ENCODE data around the gene CACNA1C.

CACNA1C gene

GRCh38 chr12:2333491-2334195 is 280.9 kb downstream of the CACNA1C start:
- H3K36me3 ChIP-seq (ENCODE audit: control insufficient read depth, insufficient read depth, low read length): no peaks in the 10 kb centered on the region
- no peaks in the 10 kb centered on the region for H3K9me3 ChIP-seq (ENCODE audit: control insufficient read depth, low read length)
- H3K27ac ChIP-seq (ENCODE audit: insufficient read depth, low read depth, low read length, poor library complexity, severe bottlenecking): no peak overlapping the region
- no peak overlapping the region for H3K4me3 ChIP-seq (ENCODE audit: insufficient read depth, low read depth, low read length)
- no peaks in the 10 kb centered on the region for H3K27me3 ChIP-seq (ENCODE audit: control insufficient read depth, insufficient read depth, low read length, poor library complexity, severe bottlenecking)
- 62 to 67% methylated on average over 7 of the region's 7 CpGs for WGBS, 2 experiments
- H3K4me1 ChIP-seq (ENCODE audit: control insufficient read depth, insufficient read depth, low read length): peaks cover 10% of the 10 kb centered on the region

DNA sequence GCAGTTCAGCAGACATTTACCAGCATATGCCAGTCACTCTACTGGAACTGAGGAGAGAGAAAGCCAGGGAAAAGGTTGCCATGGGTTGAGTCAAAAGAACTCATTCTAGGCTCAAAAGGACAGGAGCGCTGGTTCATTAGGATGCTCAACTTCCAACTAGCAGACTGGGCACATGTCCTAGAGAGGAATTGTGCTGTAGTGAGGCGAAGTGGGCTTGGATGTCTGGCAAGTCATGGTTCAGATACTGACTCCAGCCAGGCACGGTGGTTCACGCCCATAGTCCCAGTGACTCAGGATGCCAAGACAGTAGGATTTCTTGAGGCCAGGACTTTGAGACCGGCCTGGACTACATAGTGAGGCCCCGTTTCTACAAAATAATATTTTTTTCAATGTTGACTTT is 281.5 kb downstream of the CACNA1C start:
- H3K27ac ChIP-seq (ENCODE audit: insufficient read depth, low read depth, low read length, poor library complexity, severe bottlenecking): no peak overlapping the region
- H3K9me3 ChIP-seq (ENCODE audit: control insufficient read depth, low read length): no peaks in the 10 kb centered on the region
- H3K4me3 ChIP-seq (ENCODE audit: insufficient read depth, low read depth, low read length): no peak overlapping the region
- no peaks in the 10 kb centered on the region for H3K27me3 ChIP-seq (ENCODE audit: control insufficient read depth, insufficient read depth, low read length, poor library complexity, severe bottlenecking)
- no peaks in the 10 kb centered on the region for H3K36me3 ChIP-seq (ENCODE audit: control insufficient read depth, insufficient read depth, low read length)
- H3K4me1 ChIP-seq (ENCODE audit: control insufficient read depth, insufficient read depth, low read length): peaks cover 10% of the 10 kb centered on the region
- 94% methylated on average over 6 of the region's 6 CpGs for WGBS, 2 experiments

DNA sequence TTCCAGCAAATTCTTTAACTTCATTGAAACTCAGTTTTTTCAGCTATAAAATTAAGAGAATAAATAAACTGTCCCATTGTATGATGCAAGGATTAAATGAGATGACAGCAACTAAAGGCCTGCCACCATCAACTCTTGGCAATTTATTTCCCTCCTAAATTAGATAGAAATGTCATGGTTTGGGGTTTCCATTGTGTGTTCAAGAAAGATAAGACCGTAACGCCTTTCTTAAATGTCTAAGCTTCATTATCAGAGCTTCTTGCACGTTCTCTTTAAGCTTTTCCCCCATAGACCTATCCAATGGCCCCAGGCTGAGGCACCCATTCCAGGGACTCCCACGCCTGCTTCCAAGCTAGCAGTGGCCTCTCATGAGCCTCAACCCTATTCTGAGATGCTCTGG is 281.9 kb downstream of the CACNA1C start:
- H3K36me3 ChIP-seq (ENCODE audit: control insufficient read depth, insufficient read depth, low read length): no peaks in the 10 kb centered on the region
- peaks cover 10% of the 10 kb centered on the region for H3K4me1 ChIP-seq (ENCODE audit: control insufficient read depth, insufficient read depth, low read length)
- 95 to 96% methylated on average over 4 of the region's 4 CpGs for WGBS, 2 experiments
- H3K4me3 ChIP-seq (ENCODE audit: insufficient read depth, low read depth, low read length): no peak overlapping the region
- H3K27ac ChIP-seq (ENCODE audit: insufficient read depth, low read depth, low read length, poor library complexity, severe bottlenecking): no peak overlapping the region
- no peaks in the 10 kb centered on the region for H3K27me3 ChIP-seq (ENCODE audit: control insufficient read depth, insufficient read depth, low read length, poor library complexity, severe bottlenecking)
- no peaks in the 10 kb centered on the region for H3K9me3 ChIP-seq (ENCODE audit: control insufficient read depth, low read length)

DNA sequence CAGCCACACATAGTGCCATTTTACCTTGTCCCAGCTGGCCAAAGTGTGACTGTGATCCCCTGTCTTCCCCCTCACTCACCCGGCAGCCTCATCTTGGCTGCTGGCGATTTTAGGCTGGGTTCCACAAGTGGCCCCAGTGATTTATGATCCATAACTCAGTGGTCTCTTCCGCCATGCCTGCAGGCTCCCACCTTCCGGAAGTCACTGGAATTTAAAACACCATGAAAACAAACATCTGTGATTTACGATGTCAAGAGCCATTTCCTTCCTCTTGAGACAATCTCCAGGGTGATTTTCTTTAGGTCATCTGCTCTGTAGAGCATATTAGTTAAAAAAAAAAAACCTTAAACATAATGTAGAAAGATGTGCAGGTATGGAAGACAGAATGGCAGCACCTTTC is 282.3 kb downstream of the CACNA1C start:
- Histone ChIP-seq H3K4me1 (ENCODE audit: control insufficient read depth, insufficient read depth, low read length) (peaks cover 10% of the 10 kb centered on the region), H3K36me3 (ENCODE audit: control insufficient read depth, insufficient read depth, low read length) (no peaks in the 10 kb centered on the region), H3K27me3 (ENCODE audit: control insufficient read depth, insufficient read depth, low read length, poor library complexity, severe bottlenecking) (no peaks in the 10 kb centered on the region), H3K27ac (ENCODE audit: insufficient read depth, low read depth, low read length, poor library complexity, severe bottlenecking) (no peak overlapping the region), H3K9me3 (ENCODE audit: control insufficient read depth, low read length) (no peaks in the 10 kb centered on the region), H3K4me3 (ENCODE audit: insufficient read depth, low read depth, low read length) (no peak overlapping the region)
- 93 to 95% methylated on average over 5 of the region's 5 CpGs for WGBS, 2 experiments

- 94 to 99% methylated on average over 3 of the region's 3 CpGs for WGBS, 2 experiments
These were observed 282.7 kb downstream of the CACNA1C start for GRCh38 chr12:2335513-2335912.

DNA sequence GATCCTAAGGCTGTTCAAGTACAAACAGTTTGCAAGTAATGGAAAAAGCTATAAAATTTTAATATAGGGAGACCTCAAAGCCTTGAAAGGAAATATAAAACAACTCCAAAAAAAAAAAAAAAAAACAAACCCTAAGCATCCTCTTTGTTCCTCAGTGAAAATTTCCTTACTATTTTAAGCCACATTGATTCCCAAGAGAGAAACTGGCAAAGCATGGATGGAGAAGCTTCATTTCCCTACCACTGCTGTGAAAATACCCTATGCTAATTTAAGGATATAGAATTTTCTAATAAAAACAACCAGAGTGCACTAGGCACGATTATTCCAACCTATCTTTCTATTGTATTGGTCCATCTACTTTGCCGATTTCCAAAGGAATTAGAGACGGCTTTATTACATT is 283.1 kb downstream of the CACNA1C start:
- H3K4me1 ChIP-seq (ENCODE audit: control insufficient read depth, insufficient read depth, low read length): peaks cover 10% of the 10 kb centered on the region
- WGBS, 2 experiments: 63% methylated on average over 3 of the region's 3 CpGs; no CpG with 5 or more reads in 1 of the 2 experiments
- H3K4me3 ChIP-seq (ENCODE audit: insufficient read depth, low read depth, low read length): no peak overlapping the region
- H3K36me3 ChIP-seq (ENCODE audit: control insufficient read depth, insufficient read depth, low read length): no peaks in the 10 kb centered on the region
- no peak overlapping the region for H3K27ac ChIP-seq (ENCODE audit: insufficient read depth, low read depth, low read length, poor library complexity, severe bottlenecking)
- H3K27me3 ChIP-seq (ENCODE audit: control insufficient read depth, insufficient read depth, low read length, poor library complexity, severe bottlenecking): no peaks in the 10 kb centered on the region
- H3K9me3 ChIP-seq (ENCODE audit: control insufficient read depth, low read length): no peaks in the 10 kb centered on the region

More at GRCh38 chr12:2335513-2335912, 282.7 kb downstream of the CACNA1C start:
- H3K4me1 ChIP-seq (ENCODE audit: control insufficient read depth, insufficient read depth, low read length): peaks cover 10% of the 10 kb centered on the region
- H3K4me3 ChIP-seq (ENCODE audit: insufficient read depth, low read depth, low read length): no peak overlapping the region
- H3K36me3 ChIP-seq (ENCODE audit: control insufficient read depth, insufficient read depth, low read length): no peaks in the 10 kb centered on the region
- no peaks in the 10 kb centered on the region for H3K27me3 ChIP-seq (ENCODE audit: control insufficient read depth, insufficient read depth, low read length, poor library complexity, severe bottlenecking)
- no peak overlapping the region for H3K27ac ChIP-seq (ENCODE audit: insufficient read depth, low read depth, low read length, poor library complexity, severe bottlenecking)
- H3K9me3 ChIP-seq (ENCODE audit: control insufficient read depth, low read length): no peaks in the 10 kb centered on the region

DNA sequence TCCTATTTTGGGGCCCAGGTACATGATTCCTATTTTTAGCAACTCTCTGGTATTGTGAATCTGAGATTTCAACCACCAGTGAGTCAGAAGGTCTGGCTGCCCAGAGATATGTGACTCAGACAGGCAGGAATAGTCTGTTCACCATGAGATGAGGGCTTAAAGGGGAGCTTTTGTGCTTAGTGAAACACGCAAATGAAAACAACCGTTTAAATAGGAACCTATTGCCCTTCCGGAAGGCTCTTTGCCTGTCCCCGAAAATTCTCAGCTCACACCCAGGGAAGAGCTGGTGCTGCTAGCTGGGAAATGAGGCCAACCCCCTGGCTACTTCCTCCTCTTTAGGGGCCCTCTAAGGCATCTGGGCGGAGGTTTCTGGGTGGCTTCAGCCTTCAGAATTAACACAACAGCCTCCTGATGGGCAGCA is 283.6 kb downstream of the CACNA1C start:
- Histone ChIP-seq H3K4me1 (ENCODE audit: control insufficient read depth, insufficient read depth, low read length) (peaks cover 10% of the 10 kb centered on the region), H3K27ac (ENCODE audit: insufficient read depth, low read depth, low read length, poor library complexity, severe bottlenecking) (no peak overlapping the region), H3K36me3 (ENCODE audit: control insufficient read depth, insufficient read depth, low read length) (no peaks in the 10 kb centered on the region), H3K4me3 (ENCODE audit: insufficient read depth, low read depth, low read length) (no peak overlapping the region), H3K9me3 (ENCODE audit: control insufficient read depth, low read length) (no peaks in the 10 kb centered on the region), H3K27me3 (ENCODE audit: control insufficient read depth, insufficient read depth, low read length, poor library complexity, severe bottlenecking) (no peaks in the 10 kb centered on the region)
- WGBS, 2 experiments: 91% methylated on average over 5 of the region's 5 CpGs

- H3K27me3 ChIP-seq (ENCODE audit: control insufficient read depth, insufficient read depth, low read length, poor library complexity, severe bottlenecking): no peaks in the 10 kb centered on the region
- 90 to 94% methylated on average over 11 of the region's 11 CpGs for WGBS, 2 experiments
- H3K27ac ChIP-seq (ENCODE audit: insufficient read depth, low read depth, low read length, poor library complexity, severe bottlenecking): no peak overlapping the region
- H3K4me1 ChIP-seq (ENCODE audit: control insufficient read depth, insufficient read depth, low read length): peaks cover 10% of the 10 kb centered on the region
- H3K36me3 ChIP-seq (ENCODE audit: control insufficient read depth, insufficient read depth, low read length): no peaks in the 10 kb centered on the region
- H3K9me3 ChIP-seq (ENCODE audit: control insufficient read depth, low read length): no peaks in the 10 kb centered on the region
- H3K4me3 ChIP-seq (ENCODE audit: insufficient read depth, low read depth, low read length): no peak overlapping the region
These were observed 284.5 kb downstream of the CACNA1C start for GRCh38 chr12:2337031-2338010.

- H3K4me1 ChIP-seq (ENCODE audit: control insufficient read depth, insufficient read depth, low read length): peaks cover 5% of the 10 kb centered on the region
- 89 to 91% methylated on average over 5 of the region's 5 CpGs for WGBS, 2 experiments
- no peaks in the 10 kb centered on the region for H3K36me3 ChIP-seq (ENCODE audit: control insufficient read depth, insufficient read depth, low read length)
- no peaks in the 10 kb centered on the region for H3K9me3 ChIP-seq (ENCODE audit: control insufficient read depth, low read length)
- H3K27ac ChIP-seq (ENCODE audit: insufficient read depth, low read depth, low read length, poor library complexity, severe bottlenecking): no peak overlapping the region
- no peak overlapping the region for H3K4me3 ChIP-seq (ENCODE audit: insufficient read depth, low read depth, low read length)
- H3K27me3 ChIP-seq (ENCODE audit: control insufficient read depth, insufficient read depth, low read length, poor library complexity, severe bottlenecking): no peaks in the 10 kb centered on the region
These were observed 285.6 kb downstream of the CACNA1C start for GRCh38 chr12:2338381-2338780.

- WGBS, 2 experiments: 90 to 100% methylated on average over 5 of the region's 5 CpGs
- no peak overlapping the region for H3K27ac ChIP-seq (ENCODE audit: insufficient read depth, low read depth, low read length, poor library complexity, severe bottlenecking)
- no peak overlapping the region for H3K4me3 ChIP-seq (ENCODE audit: insufficient read depth, low read depth, low read length)
- H3K4me1 ChIP-seq (ENCODE audit: control insufficient read depth, insufficient read depth, low read length): peaks cover 5% of the 10 kb centered on the region
- no peaks in the 10 kb centered on the region for H3K27me3 ChIP-seq (ENCODE audit: control insufficient read depth, insufficient read depth, low read length, poor library complexity, severe bottlenecking)
- no peaks in the 10 kb centered on the region for H3K9me3 ChIP-seq (ENCODE audit: control insufficient read depth, low read length)
- no peaks in the 10 kb centered on the region for H3K36me3 ChIP-seq (ENCODE audit: control insufficient read depth, insufficient read depth, low read length)
These were observed 286.2 kb downstream of the CACNA1C start for GRCh38 chr12:2338991-2339431.
